Measurements from ENCODE around the gene NPBWR2.

DNA sequence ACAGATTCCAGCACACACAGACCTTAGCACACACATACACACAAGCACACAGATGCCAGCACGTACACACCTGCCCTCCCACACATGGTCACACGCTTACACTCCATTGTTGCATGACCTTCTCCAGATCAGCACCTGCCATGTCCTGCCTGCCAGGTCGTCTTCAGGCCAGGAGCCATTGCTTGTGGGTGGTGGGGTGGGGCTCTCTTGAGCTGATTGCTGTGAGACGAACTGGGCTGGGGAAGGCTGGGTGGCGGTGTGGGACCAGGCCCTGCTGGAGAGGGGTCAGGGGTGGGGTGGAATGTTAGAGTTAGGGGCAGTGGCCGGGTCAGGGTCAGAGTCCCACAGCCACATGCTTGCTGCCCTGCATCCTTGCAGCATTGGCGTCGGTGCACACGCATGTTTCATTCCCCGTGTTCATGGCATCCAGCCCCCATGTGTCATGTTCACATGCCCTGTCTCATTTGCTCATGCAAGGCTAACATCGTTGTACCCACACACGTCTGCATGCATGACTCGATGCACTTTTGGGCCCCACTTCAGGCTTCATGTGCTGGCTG lies 6.5 kb upstream of the NPBWR2 start:
- TF ChIP-seq EP300 (IDR thresholded peaks at IDR 0.05) (no peak), POLR2A (IDR thresholded peaks at IDR 0.05) (no peak), POLR2AphosphoS5 (IDR thresholded peaks at IDR 0.05) (no peak)
- TF ChIP-seq, protein P1, sequence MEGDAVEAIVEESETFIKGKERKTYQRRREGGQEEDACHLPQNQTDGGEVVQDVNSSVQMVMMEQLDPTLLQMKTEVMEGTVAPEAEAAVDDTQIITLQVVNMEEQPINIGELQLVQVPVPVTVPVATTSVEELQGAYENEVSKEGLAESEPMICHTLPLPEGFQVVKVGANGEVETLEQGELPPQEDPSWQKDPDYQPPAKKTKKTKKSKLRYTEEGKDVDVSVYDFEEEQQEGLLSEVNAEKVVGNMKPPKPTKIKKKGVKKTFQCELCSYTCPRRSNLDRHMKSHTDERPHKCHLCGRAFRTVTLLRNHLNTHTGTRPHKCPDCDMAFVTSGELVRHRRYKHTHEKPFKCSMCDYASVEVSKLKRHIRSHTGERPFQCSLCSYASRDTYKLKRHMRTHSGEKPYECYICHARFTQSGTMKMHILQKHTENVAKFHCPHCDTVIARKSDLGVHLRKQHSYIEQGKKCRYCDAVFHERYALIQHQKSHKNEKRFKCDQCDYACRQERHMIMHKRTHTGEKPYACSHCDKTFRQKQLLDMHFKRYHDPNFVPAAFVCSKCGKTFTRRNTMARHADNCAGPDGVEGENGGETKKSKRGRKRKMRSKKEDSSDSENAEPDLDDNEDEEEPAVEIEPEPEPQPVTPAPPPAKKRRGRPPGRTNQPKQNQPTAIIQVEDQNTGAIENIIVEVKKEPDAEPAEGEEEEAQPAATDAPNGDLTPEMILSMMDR (IDR thresholded peaks at IDR 0.05): no peak
